Lung (tissue), 12 donors: ENCODE data around the gene TEX51. TPM values are rescaled to one million over a fixed set of nuclear protein-coding genes. Genes with fewer than 3 reads are reported as not detected.

Source experiments
- ATAC-seq: fragments of 200-7000 bp; cut with Tn5 transposase; one replicate; pipeline ENCODE4 v1.9.1; 2020; ENCODE audit warnings: moderate number of reproducible peaks; ENCODE audit not compliant: insufficient read depth, low FRiP score
- DNase-seq, 3 donors: peaks; one replicate each; pipeline ENCODE4 v3.0.0-alpha.2; 2013 to 2017
- H3K27ac ChIP-seq, 2 donors: one replicate each; pipeline ENCODE4 v1.5.1; 2013; ENCODE audit warnings: mild to moderate bottlenecking in 2 of 2, moderate library complexity in 2 of 2, control low read depth in 1 of 2, inconsistent platforms in 1 of 2, low read depth in 1 of 2, low read length in 1 of 2
- H3K27me3 ChIP-seq, 3 donors: one replicate each; pipeline ENCODE4 v1.5.1; 2013; ENCODE audit warnings: low read length in 2 of 3; ENCODE audit not compliant: control insufficient read depth in 3 of 3, insufficient read depth in 3 of 3
- H3K36me3 ChIP-seq, 4 donors: one replicate each; pipeline ENCODE4 v1.5.1; 2013; ENCODE audit warnings: low read length in 4 of 4, mild to moderate bottlenecking in 1 of 4, moderate library complexity in 1 of 4; ENCODE audit not compliant: control insufficient read depth in 4 of 4, insufficient read depth in 4 of 4
- H3K4me1 ChIP-seq, 5 donors: one replicate each; pipeline ENCODE4 v1.5.1; 2013; ENCODE audit warnings: low read length in 5 of 5, mild to moderate bottlenecking in 2 of 5, moderate library complexity in 1 of 5; ENCODE audit not compliant: control insufficient read depth in 5 of 5, insufficient read depth in 5 of 5
- H3K4me3 ChIP-seq: one replicate; pipeline ENCODE4 v1.5.1; 2013; ENCODE audit warnings: mild to moderate bottlenecking, control low read depth, moderate library complexity
- H3K9ac ChIP-seq, 2 donors: one replicate each; pipeline ENCODE4 v1.5.1; 2013; ENCODE audit warnings: low read length in 2 of 2, control low read depth in 1 of 2; ENCODE audit not compliant: insufficient read depth in 1 of 2
- H3K9me3 ChIP-seq, 4 donors: one replicate each; pipeline ENCODE4 v1.5.1; 2013; ENCODE audit warnings: low read length in 3 of 4, mild to moderate bottlenecking in 1 of 4, moderate library complexity in 1 of 4; ENCODE audit not compliant: control insufficient read depth in 4 of 4, insufficient read depth in 3 of 4
- whole genome bisulfite sequencing, 2 donors: extraction: QIAGEN DNeasy Blood & Tissue Kit; methylation state at CpG; one replicate each; pipeline ENCODE4 v1.1.7; 2013; 5-methylcytosine and 5-hydroxymethylcytosine counted together
- polyA plus RNA-seq, 2 donors: library from polyadenylated mRNA; stranded (reverse); fragments of 200-250 nt; gene quantifications; one replicate each; pipeline ENCODE4 v1.2.1, GENCODE V29; 2013
- total RNA-seq, 2 donors: library from RNA; depleted of rRNA in 1 of 2; stranded (reverse); fragments of >200 nt in 1 of 2; gene quantifications; one replicate each; pipeline ENCODE4 v1.2.1, GENCODE V29; 2014 to 2021
- TF ChIP-seq, protein P1 (sequence below): IDR thresholded peaks from 2 replicates; pipeline ENCODE4 v1.5.1; 2012; ENCODE audit warnings: mild to moderate bottlenecking; ENCODE audit errors: control extremely low read depth, extremely low read depth
- donor health status: control.
- donor health status: control.
- donor health status: Bipolar disorder and iron deficiency.
- donor health status: healthy.
- donor health status: DM: yes; HTN: yes; CAD: no.

Gene TEX51
- total and polyA plus RNA-seq, 4 donors: not detected

DNA sequence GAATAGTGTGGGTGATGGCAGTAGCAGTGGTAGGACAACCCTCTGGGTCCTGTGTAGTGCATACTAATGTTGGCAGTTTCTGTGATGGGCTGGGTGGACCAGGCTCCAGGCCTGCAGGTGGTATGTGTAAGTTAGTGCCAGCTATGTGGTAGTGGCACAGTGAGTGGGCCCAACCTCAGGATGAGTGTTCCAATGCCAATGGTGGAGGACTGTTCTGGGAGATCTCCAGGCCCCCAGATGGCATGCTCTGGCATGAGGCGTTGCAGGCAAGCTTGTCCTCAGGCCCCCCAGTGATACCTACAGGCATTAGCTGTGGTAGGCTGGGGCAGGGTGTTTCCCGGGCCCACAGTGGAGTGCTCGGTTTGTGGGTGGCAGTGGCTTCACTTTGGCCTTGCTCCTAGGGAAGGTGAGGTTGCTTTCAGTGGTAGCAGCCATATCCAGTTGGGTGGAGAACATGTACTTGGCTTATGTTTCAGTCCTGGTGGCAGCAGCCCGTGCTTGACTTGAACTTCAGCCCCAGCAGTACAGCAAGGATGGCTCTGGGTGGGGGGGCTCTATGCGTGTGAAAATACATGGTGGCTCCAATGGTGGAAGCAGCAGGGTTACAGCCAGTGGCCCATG is 32.4 kb downstream of the TEX51 start:
- DNase-seq: no peak
- Histone ChIP-seq H3K9me3 (peaks cover 0 to under 1% (median 0%) of the 10 kb centered on the region in 4 donors), H3K36me3 (no peaks in the 10 kb centered on the region), H3K27ac (no peak overlapping the region), H3K27me3 (no peaks in the 10 kb centered on the region), H3K4me3 (no peak overlapping the region), H3K4me1 (peaks cover 0 to 2% (median 0%) of the 10 kb centered on the region in 5 donors), H3K9ac (no peak overlapping the region)
- TF ChIP-seq, protein P1, sequence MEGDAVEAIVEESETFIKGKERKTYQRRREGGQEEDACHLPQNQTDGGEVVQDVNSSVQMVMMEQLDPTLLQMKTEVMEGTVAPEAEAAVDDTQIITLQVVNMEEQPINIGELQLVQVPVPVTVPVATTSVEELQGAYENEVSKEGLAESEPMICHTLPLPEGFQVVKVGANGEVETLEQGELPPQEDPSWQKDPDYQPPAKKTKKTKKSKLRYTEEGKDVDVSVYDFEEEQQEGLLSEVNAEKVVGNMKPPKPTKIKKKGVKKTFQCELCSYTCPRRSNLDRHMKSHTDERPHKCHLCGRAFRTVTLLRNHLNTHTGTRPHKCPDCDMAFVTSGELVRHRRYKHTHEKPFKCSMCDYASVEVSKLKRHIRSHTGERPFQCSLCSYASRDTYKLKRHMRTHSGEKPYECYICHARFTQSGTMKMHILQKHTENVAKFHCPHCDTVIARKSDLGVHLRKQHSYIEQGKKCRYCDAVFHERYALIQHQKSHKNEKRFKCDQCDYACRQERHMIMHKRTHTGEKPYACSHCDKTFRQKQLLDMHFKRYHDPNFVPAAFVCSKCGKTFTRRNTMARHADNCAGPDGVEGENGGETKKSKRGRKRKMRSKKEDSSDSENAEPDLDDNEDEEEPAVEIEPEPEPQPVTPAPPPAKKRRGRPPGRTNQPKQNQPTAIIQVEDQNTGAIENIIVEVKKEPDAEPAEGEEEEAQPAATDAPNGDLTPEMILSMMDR: no peak
- ATAC-seq: no peak
- 93% methylated on average over 5 of the region's 5 CpGs for WGBS, 2 donors

DNA sequence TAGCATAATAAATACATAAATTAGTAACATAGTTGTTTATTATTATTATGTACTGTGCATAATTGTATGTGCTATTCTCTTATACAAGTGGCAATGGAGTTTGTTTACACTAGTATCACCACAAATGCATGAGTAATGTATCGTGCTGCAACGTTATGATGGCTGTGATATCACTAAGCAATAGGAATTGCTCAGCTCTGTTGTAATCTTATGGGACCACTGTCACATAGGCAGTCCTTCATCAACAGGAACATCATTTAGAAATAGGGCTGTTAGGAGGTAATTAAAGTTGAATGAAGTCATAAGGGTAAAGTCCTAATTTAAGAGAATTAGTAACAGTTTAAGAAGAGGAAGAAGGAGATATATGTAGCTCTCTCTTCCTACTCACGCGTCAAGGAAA is 33.8 kb downstream of the TEX51 start:
- 77 to 92% methylated on average over 4 of the region's 4 CpGs for WGBS, 2 donors
- no peak for ATAC-seq

DNA sequence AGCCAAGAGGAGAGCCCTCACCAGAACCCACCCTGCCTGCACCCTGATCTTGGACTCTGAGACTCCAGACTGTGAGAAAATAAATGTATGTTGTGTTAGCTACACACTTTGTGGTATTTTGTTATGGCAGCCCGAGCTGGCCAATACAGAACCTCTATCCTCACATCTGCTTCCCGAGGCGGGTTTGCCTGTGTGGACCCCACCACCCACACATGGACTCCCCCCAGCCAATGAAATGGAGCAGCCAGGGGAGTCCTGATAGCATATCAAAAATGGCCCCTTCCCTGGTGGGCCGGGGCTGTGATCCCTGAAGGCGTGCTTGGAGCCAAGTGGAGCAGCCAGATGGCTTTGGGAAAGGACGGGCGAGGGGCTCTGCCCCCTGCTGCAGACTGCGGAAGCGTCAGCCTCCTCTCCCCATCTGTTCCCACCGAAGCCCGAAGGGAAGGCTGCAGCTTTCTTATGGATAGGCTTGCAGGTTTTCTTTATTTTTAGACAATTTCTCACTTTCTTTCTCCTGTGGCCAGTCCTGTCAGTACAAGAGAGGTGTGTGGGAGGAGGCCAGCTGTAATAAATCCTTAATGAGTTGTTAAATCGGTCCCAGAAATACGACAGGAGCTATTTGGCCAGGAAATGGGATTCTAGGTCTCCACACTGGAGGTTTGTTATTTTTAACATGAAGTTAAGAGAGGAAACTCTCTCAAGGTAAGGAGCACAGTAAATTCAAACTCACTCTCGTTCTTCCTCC is 34.4 kb downstream of the TEX51 start:
- TF ChIP-seq, protein P1: no peak
- no peak overlapping the region for H3K9ac ChIP-seq

More for the DNA sequence above, 33.8 kb downstream of the TEX51 start:
- TF ChIP-seq, protein P1: no peak
- H3K27ac ChIP-seq: no peak overlapping the region
- H3K9me3 ChIP-seq: no peaks in the 10 kb centered on the region
- no peaks in the 10 kb centered on the region for H3K27me3 ChIP-seq
- H3K4me1 ChIP-seq: peaks cover 0 to 2% (median 0%) of the 10 kb centered on the region in 5 donors
- H3K9ac ChIP-seq: no peak overlapping the region
- H3K4me3 ChIP-seq: no peak overlapping the region
- H3K36me3 ChIP-seq: no peaks in the 10 kb centered on the region
- DNase-seq: no peak

More for the DNA sequence above, 34.4 kb downstream of the TEX51 start:
- Histone ChIP-seq H3K27ac (no peak overlapping the region), H3K4me3 (no peak overlapping the region), H3K4me1 (peaks cover 0 to 2% (median 0%) of the 10 kb centered on the region in 5 donors), H3K9me3 (no peaks in the 10 kb centered on the region), H3K27me3 (no peaks in the 10 kb centered on the region), H3K36me3 (no peaks in the 10 kb centered on the region)
- ATAC-seq: no peak
- DNase-seq: no peak
- 62 to 64% methylated on average over 14 of the region's 14 CpGs for WGBS, 2 donors
